ENCODE data around the gene HOXB9.
A peak's percentile ranks its signal among the peaks of the same experiment; 100 is the strongest.

The HOXB9 gene

DNA sequence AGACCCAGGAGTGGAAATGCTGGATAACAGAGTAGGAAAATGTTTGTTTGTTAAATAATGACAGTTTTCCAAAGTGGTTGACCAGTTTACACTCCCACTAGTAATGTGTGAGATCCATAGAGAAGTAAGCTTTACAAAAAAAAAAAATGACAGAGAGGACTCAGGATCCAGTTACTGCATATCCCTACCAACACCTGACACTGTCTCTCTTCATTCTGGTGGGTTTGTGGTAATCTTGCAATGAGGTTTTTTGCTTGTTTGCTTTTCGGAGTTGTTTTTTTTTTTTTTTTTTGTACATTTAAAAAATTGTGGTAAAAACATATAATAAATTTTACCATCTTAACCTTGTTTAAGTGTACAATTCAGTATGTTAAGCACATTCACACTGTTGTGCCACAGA lies 23.6 kb upstream of the HOXB9 start:
- no peak for DNase-seq (ENCODE audit: low read depth)
- no peak overlapping the region for H3K4me3 ChIP-seq (ENCODE audit: low read depth, low read length)
- TF ChIP-seq POLR2A (IDR thresholded peaks at IDR 0.05; ENCODE audit: extremely low read depth, insufficient read length), result no peak
- TF ChIP-seq, protein P1, sequence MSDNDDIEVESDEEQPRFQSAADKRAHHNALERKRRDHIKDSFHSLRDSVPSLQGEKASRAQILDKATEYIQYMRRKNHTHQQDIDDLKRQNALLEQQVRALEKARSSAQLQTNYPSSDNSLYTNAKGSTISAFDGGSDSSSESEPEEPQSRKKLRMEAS (IDR thresholded peaks at IDR 0.05; ENCODE audit: low read depth, low read length), result no peak
- no peak for TF ChIP-seq MYC (IDR thresholded peaks at IDR 0.05; ENCODE audit: low read depth, low read length)
- TF ChIP-seq, protein P2, sequence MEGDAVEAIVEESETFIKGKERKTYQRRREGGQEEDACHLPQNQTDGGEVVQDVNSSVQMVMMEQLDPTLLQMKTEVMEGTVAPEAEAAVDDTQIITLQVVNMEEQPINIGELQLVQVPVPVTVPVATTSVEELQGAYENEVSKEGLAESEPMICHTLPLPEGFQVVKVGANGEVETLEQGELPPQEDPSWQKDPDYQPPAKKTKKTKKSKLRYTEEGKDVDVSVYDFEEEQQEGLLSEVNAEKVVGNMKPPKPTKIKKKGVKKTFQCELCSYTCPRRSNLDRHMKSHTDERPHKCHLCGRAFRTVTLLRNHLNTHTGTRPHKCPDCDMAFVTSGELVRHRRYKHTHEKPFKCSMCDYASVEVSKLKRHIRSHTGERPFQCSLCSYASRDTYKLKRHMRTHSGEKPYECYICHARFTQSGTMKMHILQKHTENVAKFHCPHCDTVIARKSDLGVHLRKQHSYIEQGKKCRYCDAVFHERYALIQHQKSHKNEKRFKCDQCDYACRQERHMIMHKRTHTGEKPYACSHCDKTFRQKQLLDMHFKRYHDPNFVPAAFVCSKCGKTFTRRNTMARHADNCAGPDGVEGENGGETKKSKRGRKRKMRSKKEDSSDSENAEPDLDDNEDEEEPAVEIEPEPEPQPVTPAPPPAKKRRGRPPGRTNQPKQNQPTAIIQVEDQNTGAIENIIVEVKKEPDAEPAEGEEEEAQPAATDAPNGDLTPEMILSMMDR (IDR thresholded peaks at IDR 0.05; ENCODE audit: low read depth, low read length), result no peak

DNA sequence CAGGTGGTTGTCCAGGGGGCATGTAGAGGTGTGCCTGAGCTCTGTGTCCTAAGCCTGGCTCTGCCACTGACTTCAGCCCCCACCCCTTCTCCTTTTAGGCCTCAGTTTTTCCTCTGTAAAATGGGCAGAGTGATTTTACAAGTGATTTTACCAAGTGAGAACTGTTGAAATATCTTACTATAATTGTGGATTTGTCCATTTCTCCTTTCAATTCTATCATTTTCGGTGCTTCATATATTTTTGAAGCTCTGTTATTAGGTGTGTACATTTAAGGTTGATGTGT lies 21.7 kb upstream of the HOXB9 start:
- no peak overlapping the region for H3K4me3 ChIP-seq (ENCODE audit: low read depth, low read length)

DNA sequence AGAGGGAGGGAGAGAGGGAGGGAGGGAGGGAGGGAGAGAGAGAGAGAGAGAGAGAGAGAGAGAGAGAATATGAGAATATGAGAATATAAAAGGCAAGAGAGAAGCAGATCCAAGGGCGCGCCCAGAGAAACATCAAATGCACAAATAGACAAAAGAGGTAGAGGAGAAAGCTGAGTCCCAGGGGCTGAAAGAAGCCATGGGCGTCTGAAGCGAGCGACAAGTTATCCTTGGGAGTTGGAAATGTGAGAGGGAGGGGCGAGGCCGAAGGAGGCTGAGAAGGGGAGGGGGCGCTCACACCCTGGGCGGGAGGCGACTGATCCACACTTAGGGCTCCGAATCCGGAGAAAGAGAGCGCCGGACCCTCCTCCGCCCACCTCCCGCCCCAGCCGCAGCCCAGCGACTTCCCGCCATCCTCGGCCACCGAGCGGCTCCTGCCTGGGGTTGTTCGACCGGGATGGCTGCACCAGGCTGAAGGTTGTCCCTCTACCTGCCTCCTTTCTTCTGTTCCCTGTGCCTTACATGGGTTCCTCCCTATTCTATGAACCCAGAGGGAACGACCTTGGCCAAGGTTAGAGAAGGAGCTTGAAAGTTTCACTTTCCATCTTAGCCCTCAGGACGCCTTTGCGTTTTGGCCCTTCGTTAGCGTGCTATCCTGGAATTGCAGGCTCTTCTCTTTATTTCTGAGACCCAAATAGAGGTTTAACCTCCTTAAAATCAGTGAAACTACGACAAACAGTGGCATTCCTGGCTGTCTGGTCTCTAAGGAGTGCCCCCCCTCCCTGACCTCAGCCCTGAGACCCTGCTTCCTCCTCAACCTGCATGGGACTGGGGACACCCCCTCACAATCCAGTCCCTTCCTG lies 21.2 kb upstream of the HOXB9 start:
- TF ChIP-seq, protein P2 (IDR thresholded peaks at IDR 0.05; ENCODE audit: low read depth, low read length), result no peak
- TF ChIP-seq POLR2A (IDR thresholded peaks at IDR 0.05; ENCODE audit: extremely low read depth, insufficient read length) (no peak), MYC (IDR thresholded peaks at IDR 0.05; ENCODE audit: low read depth, low read length) (no peak)
- TF ChIP-seq, protein P1 (IDR thresholded peaks at IDR 0.05; ENCODE audit: low read depth, low read length), result no peak
- peak overlapping the region; percentile 53 for H3K4me3 ChIP-seq (ENCODE audit: low read depth, low read length)
- peak; percentile 26 for DNase-seq (ENCODE audit: low read depth)

More for the DNA sequence above, 21.7 kb upstream of the HOXB9 start:
- no peak for DNase-seq (ENCODE audit: low read depth)
- TF ChIP-seq POLR2A (IDR thresholded peaks at IDR 0.05; ENCODE audit: extremely low read depth, insufficient read length), result no peak
- TF ChIP-seq MYC (IDR thresholded peaks at IDR 0.05; ENCODE audit: low read depth, low read length), result no peak
- TF ChIP-seq, protein P1 (IDR thresholded peaks at IDR 0.05; ENCODE audit: low read depth, low read length), result no peak
- TF ChIP-seq, protein P2 (IDR thresholded peaks at IDR 0.05; ENCODE audit: low read depth, low read length), result no peak

DNA sequence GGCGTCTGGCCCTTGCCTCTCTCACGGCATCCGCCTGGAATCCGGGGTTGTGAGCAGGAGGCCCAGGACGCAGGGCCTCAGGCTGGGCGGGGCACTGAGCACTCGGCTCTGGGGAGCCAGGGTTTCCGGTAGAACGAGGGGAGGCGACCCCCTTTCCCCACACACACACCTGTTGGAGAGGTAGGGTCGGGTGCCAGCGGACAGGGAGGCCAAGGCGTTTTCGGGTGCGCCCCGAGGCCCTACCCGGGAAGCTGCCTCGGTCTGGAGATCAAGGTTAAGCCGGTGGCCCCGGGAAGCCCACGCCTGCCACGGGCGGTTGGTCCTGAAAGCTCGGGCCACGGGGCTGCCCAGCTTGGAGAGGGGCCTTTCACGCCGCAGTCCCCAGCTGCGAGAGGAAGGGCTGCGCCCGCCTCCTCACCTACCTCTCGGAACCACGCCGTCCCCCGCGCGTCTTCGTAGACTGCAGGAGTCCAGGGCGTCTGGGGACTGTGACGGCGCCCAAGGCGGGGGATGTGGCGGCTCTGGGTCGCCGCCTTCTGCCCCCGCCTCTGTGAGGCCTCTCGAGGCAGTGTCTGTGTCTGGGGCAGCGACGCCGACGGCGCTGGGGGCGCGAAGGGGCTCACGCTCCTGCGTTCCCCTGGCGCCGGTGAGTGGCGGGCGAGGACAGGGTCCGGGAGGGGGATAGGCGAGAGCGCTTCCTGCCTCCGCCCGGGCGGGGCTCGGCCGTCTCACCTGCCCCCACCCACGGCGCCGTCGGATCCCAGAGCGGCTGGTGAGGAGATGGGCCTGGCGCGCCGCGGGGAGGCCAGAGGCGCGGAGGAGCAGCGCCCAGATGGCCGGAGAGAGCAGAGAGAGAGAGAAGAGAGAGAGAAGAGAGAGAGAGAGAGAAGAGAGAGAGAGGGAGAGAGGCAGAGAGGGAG lies 20.3 kb upstream of the HOXB9 start:
- TF ChIP-seq, protein P2 (IDR thresholded peaks at IDR 0.05; ENCODE audit: low read depth, low read length), result no peak
- no peak for TF ChIP-seq POLR2A (IDR thresholded peaks at IDR 0.05; ENCODE audit: extremely low read depth, insufficient read length)
- TF ChIP-seq, protein P1 (IDR thresholded peaks at IDR 0.05; ENCODE audit: low read depth, low read length), result no peak
- no peak for TF ChIP-seq MYC (IDR thresholded peaks at IDR 0.05; ENCODE audit: low read depth, low read length)
- peak; percentile 21 for DNase-seq (ENCODE audit: low read depth)
- H3K4me3 ChIP-seq (ENCODE audit: low read depth, low read length), result no peak overlapping the region

DNA sequence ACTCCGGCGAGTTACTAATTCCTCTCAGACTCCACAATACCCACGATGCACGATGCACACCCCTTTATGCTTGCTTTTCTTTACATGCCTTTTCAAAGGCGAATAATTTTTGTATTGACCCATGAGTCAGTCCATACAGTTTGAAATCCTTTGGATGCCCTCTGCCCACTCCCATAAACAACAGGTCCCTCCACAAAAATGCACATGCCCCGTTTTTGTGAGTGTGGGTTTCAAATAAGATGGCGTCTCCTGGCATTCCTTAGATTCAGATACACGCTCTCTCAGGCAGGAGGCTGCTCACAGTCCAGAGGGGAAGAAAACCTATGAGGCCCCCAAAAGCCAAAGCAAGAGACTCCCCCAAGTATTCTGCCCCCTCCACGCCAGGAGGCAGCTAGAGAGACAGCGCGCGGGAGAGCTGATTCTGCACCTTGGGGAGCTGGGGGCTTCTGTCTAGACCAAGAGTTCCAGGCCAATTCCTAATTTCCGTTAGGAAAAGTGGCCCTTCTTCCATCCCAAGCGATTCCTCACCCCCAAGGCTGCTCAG lies 19.6 kb upstream of the HOXB9 start:
- no peak overlapping the region for H3K4me3 ChIP-seq (ENCODE audit: low read depth, low read length)
- DNase-seq (ENCODE audit: low read depth), result no peak
- TF ChIP-seq, protein P2 (IDR thresholded peaks at IDR 0.05; ENCODE audit: low read depth, low read length), result no peak
- TF ChIP-seq MYC (IDR thresholded peaks at IDR 0.05; ENCODE audit: low read depth, low read length) (no peak), POLR2A (IDR thresholded peaks at IDR 0.05; ENCODE audit: extremely low read depth, insufficient read length) (no peak)
- TF ChIP-seq, protein P1 (IDR thresholded peaks at IDR 0.05; ENCODE audit: low read depth, low read length), result no peak

Measured in NB4 (cell line).